ENCODE measurements around the gene MAP3K9. TPM values are rescaled to one million over a fixed set of nuclear protein-coding genes. Genes with fewer than 3 reads are reported as not detected.

Gene MAP3K9
- total and polyA plus RNA-seq, 2 donors (not counting 3 experiments of a cell fraction or from before 2014, with no cell fraction given): 0.06 to 0.11 TPM

DNA sequence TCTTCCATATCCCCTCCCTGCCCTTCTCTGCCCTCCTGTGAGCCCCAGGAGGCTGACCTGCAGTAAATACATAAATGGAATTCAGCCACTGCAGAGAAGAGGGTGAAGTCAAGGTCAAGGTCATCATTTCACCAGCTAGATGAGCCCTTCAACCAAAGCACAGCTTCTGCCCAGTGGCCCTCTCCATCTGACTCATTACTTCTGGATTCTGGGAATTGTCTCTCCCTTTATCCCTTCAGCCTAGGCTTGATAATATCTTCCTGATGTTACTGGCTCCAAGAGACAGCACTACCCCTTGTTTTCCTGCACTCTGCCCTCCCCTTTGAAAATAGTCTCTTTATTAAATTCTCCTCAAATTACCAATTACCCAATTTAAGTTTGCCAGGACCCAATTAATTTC is 103.1 kb downstream of the MAP3K9 start:
- H4K20me1 ChIP-seq (replicated peaks; ENCODE audit: control insufficient read depth, extremely low read depth, insufficient read depth, low read length): no peaks in the 10 kb centered on the region
- FAIRE-seq (no peak), DNase-seq (ENCODE audit: low read depth, low spot score) (no peak)
- no peaks in the 10 kb centered on the region for H3K9me3 ChIP-seq (replicated peaks; ENCODE audit: control insufficient read depth, insufficient read depth, low read length)
- dilution Hi-C loops (cut with MboI; ENCODE audit: extremely low pct_ligation_motif_present, low sequenced_read_pairs): no loop called here
- intact Hi-C loops (cut with micrococcal nuclease): no loop called here
- ChIA-PET CTCF (no interaction called here), POLR2A (no interaction called here)
- H3K4me2 ChIP-seq (ENCODE audit: insufficient read depth, low read length): no peak overlapping the region
- BruUV-seq (replicated peaks): no TSS peak
- H3K36me3 ChIP-seq (ENCODE audit: control insufficient read depth in 2 of 2, extremely low read depth in 1 of 2, insufficient read depth in 2 of 2, low read length in 2 of 2): no peaks in the 10 kb centered on the region
- H3K4me1 ChIP-seq (ENCODE audit: control insufficient read depth, extremely low read depth, insufficient read depth, low read length): no peaks in the 10 kb centered on the region
- H3K27me3 ChIP-seq (ENCODE audit: control insufficient read depth in 2 of 2, insufficient read depth in 2 of 2, low read length in 2 of 2): no peaks in the 10 kb centered on the region
- no peaks in the 10 kb centered on the region for H3K79me2 ChIP-seq (ENCODE audit: control insufficient read depth, insufficient read depth, low read length)
- no peaks in the 10 kb centered on the region for H3K9me1 ChIP-seq (replicated peaks; ENCODE audit: control insufficient read depth, extremely low read depth, insufficient read depth, low read length)
- H3K4me3 ChIP-seq (replicated peaks in 1 of 3; ENCODE audit: insufficient read depth in 1 of 3, low read depth in 1 of 3, low read length in 3 of 3): no peak overlapping the region
- TF ChIP-seq, protein P1, sequence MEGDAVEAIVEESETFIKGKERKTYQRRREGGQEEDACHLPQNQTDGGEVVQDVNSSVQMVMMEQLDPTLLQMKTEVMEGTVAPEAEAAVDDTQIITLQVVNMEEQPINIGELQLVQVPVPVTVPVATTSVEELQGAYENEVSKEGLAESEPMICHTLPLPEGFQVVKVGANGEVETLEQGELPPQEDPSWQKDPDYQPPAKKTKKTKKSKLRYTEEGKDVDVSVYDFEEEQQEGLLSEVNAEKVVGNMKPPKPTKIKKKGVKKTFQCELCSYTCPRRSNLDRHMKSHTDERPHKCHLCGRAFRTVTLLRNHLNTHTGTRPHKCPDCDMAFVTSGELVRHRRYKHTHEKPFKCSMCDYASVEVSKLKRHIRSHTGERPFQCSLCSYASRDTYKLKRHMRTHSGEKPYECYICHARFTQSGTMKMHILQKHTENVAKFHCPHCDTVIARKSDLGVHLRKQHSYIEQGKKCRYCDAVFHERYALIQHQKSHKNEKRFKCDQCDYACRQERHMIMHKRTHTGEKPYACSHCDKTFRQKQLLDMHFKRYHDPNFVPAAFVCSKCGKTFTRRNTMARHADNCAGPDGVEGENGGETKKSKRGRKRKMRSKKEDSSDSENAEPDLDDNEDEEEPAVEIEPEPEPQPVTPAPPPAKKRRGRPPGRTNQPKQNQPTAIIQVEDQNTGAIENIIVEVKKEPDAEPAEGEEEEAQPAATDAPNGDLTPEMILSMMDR (IDR thresholded peaks at IDR 0.05; ENCODE audit: extremely low read depth in 1 of 2, insufficient read depth in 1 of 2, low read depth in 1 of 2, low read length in 2 of 2): no peak
- TF ChIP-seq EZH2 (IDR thresholded peaks at IDR 0.05; ENCODE audit: borderline replicate concordance, low read depth, low read length, severe bottlenecking) (no peak), POLR2A (IDR thresholded peaks at IDR 0.05; ENCODE audit: low read depth, low read length) (no peak), GATA2 (IDR thresholded peaks at IDR 0.05; ENCODE audit: insufficient read depth, insufficient read length, low read depth, low read length) (no peak), JUN (IDR thresholded peaks at IDR 0.05; ENCODE audit: borderline replicate concordance, insufficient read depth, insufficient read length, low read depth) (no peak), MYC (IDR thresholded peaks at IDR 0.05; ENCODE audit: low read depth, low read length) (no peak), POLR2AphosphoS5 (IDR thresholded peaks at IDR 0.05; ENCODE audit: insufficient read depth, low read depth, low read length) (no peak)
- TF ChIP-seq, protein P2, sequence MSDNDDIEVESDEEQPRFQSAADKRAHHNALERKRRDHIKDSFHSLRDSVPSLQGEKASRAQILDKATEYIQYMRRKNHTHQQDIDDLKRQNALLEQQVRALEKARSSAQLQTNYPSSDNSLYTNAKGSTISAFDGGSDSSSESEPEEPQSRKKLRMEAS (IDR thresholded peaks at IDR 0.05; ENCODE audit: insufficient read depth, insufficient read length): no peak
- no peak overlapping the region for H2AFZ ChIP-seq (ENCODE audit: low read depth, low read length)
- no peak overlapping the region for H3K9ac ChIP-seq (replicated peaks; ENCODE audit: extremely low read depth, insufficient read depth, low read length)
- no peak overlapping the region for H3K27ac ChIP-seq (ENCODE audit: insufficient read depth, low read depth, low read length)
